ENCODE data around the gene SLC25A30.
"Not testable (repeated sequence)": the region's sequence is repeated elsewhere in the genome, so short reads cannot be mapped to it uniquely, and the experiment has no call there.

Gene SLC25A30

DNA sequence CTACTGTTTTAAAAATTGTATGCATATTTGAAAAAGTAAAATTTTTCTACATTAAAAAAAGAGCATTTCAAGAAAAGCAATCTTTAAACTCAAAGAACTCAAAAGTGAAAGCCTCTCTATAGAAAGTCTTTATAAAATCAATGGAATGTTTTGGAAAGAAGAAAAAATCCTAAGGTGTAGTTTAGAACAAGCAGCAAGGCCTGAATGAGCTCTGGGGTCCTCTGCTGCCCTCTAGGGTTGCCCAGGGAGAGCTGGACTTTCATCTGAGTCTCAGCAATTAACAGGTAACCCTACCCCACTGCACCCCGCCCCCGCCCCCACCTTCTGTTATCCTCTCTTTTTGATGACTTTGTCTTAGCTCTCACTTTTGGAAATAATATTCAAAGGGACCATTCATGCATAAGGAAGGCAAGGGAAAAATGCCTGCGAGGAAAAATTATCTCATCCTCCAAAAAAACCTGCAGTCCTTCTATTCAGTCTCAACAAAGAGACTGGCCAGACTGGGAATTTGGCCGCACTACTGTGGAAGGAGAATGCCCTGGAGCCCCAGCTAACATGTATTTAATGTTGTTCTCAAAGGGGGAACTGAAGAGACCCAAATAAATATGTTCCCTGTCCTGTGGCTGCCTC, 24.1 kb downstream of the SLC25A30 start:
- Histone ChIP-seq H3K4me3 (ENCODE audit: insufficient read depth, low read depth, low read length) (no peak overlapping the region), H3K36me3 (ENCODE audit: control insufficient read depth, insufficient read depth, low read length) (peaks cover 6% of the 10 kb centered on the region), H3K9me3 (ENCODE audit: control insufficient read depth, low read length) (no peaks in the 10 kb centered on the region), H3K4me1 (ENCODE audit: control insufficient read depth, insufficient read depth, low read length) (no peaks in the 10 kb centered on the region), H3K27ac (ENCODE audit: insufficient read depth, low read depth, low read length, poor library complexity, severe bottlenecking) (no peak overlapping the region), H3K27me3 (ENCODE audit: control insufficient read depth, insufficient read depth, low read length, poor library complexity, severe bottlenecking) (no peaks in the 10 kb centered on the region)
- WGBS, 2 experiments, result 36 to 55% methylated on average over 2 to 4 of the region's 4 CpGs

- Histone ChIP-seq H3K4me1 (ENCODE audit: control insufficient read depth, insufficient read depth, low read length) (no peaks in the 10 kb centered on the region), H3K27ac (ENCODE audit: insufficient read depth, low read depth, low read length, poor library complexity, severe bottlenecking) (no peak overlapping the region), H3K27me3 (ENCODE audit: control insufficient read depth, insufficient read depth, low read length, poor library complexity, severe bottlenecking) (no peaks in the 10 kb centered on the region), H3K9me3 (ENCODE audit: control insufficient read depth, low read length) (no peaks in the 10 kb centered on the region), H3K4me3 (ENCODE audit: insufficient read depth, low read depth, low read length) (no peak overlapping the region), H3K36me3 (ENCODE audit: control insufficient read depth, insufficient read depth, low read length) (peaks cover 6% of the 10 kb centered on the region)
- 86 to 92% methylated on average over 4 of the region's 5 CpGs for WGBS, 2 experiments
Observed at GRCh38 chr13:45392811-45393210, 25.4 kb downstream of the SLC25A30 start.

DNA sequence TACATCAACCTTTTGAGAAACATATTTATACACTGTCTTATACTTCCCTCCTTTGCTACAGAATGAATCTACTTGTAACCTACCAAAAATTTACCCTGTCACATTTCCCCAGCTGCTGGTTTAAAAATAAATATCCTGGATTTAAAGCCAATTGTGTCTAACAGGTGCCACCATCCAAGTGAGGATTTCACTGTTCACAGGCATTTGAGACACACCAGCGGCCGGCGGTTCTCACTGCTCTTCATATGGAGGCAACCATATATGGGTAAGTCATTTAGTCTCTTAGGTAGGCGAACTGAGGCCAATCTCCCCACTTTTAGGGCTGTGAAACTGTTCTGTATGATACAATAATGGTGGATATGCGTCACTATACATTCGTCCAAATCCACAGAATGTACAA, 26.2 kb downstream of the SLC25A30 start:
- WGBS, 2 experiments, result 82 to 87% methylated on average over 6 of the region's 6 CpGs
- H3K4me1 ChIP-seq (ENCODE audit: control insufficient read depth, insufficient read depth, low read length), result no peaks in the 10 kb centered on the region
- H3K27ac ChIP-seq (ENCODE audit: insufficient read depth, low read depth, low read length, poor library complexity, severe bottlenecking), result no peak overlapping the region

DNA sequence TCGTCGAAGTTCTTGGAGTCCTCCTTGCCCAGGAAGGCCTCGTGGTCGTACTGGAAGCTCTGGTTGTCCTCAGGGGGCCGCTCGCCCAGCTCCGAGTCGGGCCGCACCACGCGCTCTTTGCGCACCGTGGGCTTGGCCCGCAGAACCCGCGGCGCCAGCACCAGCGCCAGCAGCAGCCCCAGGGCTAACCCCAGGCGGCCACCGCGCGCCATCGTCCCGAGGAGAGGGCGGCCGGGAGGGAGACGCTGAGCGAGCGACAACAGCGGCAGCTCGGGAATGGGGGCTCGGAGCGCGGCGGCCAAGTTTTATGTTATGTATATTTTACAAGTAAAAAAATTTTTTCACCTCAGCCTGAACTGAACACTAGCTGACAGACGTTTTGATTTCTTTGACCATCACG, 27.0 kb downstream of the SLC25A30 start:
- WGBS, 2 experiments, result 95% methylated on average over 25 to 34 of the region's 37 CpGs
- H3K36me3 ChIP-seq (ENCODE audit: control insufficient read depth, insufficient read depth, low read length); H3K4me1 ChIP-seq (ENCODE audit: control insufficient read depth, insufficient read depth, low read length); H3K27me3 ChIP-seq (ENCODE audit: control insufficient read depth, insufficient read depth, low read length, poor library complexity, severe bottlenecking); H3K9me3 ChIP-seq (ENCODE audit: control insufficient read depth, low read length); H3K4me3 ChIP-seq (ENCODE audit: insufficient read depth, low read depth, low read length); H3K27ac ChIP-seq (ENCODE audit: insufficient read depth, low read depth, low read length, poor library complexity, severe bottlenecking): not testable (repeated sequence)

More for the DNA sequence above, 26.2 kb downstream of the SLC25A30 start:
- no peaks in the 10 kb centered on the region for H3K9me3 ChIP-seq (ENCODE audit: control insufficient read depth, low read length)
- H3K4me3 ChIP-seq (ENCODE audit: insufficient read depth, low read depth, low read length), result no peak overlapping the region
- peaks cover 9% of the 10 kb centered on the region for H3K36me3 ChIP-seq (ENCODE audit: control insufficient read depth, insufficient read depth, low read length)
- no peaks in the 10 kb centered on the region for H3K27me3 ChIP-seq (ENCODE audit: control insufficient read depth, insufficient read depth, low read length, poor library complexity, severe bottlenecking)

- 91 to 93% methylated on average over 7 of the region's 9 CpGs for WGBS, 2 experiments
- not testable (repeated sequence) for H3K9me3 ChIP-seq (ENCODE audit: control insufficient read depth, low read length); H3K27me3 ChIP-seq (ENCODE audit: control insufficient read depth, insufficient read depth, low read length, poor library complexity, severe bottlenecking); H3K27ac ChIP-seq (ENCODE audit: insufficient read depth, low read depth, low read length, poor library complexity, severe bottlenecking); H3K4me3 ChIP-seq (ENCODE audit: insufficient read depth, low read depth, low read length); H3K36me3 ChIP-seq (ENCODE audit: control insufficient read depth, insufficient read depth, low read length); H3K4me1 ChIP-seq (ENCODE audit: control insufficient read depth, insufficient read depth, low read length)
Observed at GRCh38 chr13:45390348-45390747, 27.8 kb downstream of the SLC25A30 start.

DNA sequence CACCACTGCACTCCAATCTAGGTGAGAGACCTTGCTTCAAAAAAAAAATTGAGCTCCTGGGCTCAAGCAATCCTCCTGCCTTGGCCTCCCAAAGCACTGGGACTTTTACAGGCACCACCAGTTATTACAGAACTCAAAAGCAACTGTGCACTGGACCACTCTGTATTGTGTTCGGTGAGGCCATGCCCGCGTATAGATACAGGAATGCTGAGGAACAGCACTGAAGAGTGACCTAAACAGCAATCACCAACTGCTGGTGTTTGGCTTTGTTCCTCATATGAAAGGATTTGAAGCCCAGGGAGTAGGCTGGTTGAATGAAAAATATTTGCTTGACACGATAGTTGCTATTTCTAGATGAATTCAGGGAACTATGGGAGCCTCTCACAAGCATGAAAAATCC, 29.5 kb downstream of the SLC25A30 start:
- WGBS, 2 experiments, result 93 to 98% methylated on average over 4 of the region's 4 CpGs
- Histone ChIP-seq H3K4me1 (ENCODE audit: control insufficient read depth, insufficient read depth, low read length) (no peaks in the 10 kb centered on the region), H3K27me3 (ENCODE audit: control insufficient read depth, insufficient read depth, low read length, poor library complexity, severe bottlenecking) (no peaks in the 10 kb centered on the region), H3K36me3 (ENCODE audit: control insufficient read depth, insufficient read depth, low read length) (peaks cover 12% of the 10 kb centered on the region), H3K4me3 (ENCODE audit: insufficient read depth, low read depth, low read length) (no peak overlapping the region), H3K9me3 (ENCODE audit: control insufficient read depth, low read length) (no peaks in the 10 kb centered on the region), H3K27ac (ENCODE audit: insufficient read depth, low read depth, low read length, poor library complexity, severe bottlenecking) (no peak overlapping the region)

DNA sequence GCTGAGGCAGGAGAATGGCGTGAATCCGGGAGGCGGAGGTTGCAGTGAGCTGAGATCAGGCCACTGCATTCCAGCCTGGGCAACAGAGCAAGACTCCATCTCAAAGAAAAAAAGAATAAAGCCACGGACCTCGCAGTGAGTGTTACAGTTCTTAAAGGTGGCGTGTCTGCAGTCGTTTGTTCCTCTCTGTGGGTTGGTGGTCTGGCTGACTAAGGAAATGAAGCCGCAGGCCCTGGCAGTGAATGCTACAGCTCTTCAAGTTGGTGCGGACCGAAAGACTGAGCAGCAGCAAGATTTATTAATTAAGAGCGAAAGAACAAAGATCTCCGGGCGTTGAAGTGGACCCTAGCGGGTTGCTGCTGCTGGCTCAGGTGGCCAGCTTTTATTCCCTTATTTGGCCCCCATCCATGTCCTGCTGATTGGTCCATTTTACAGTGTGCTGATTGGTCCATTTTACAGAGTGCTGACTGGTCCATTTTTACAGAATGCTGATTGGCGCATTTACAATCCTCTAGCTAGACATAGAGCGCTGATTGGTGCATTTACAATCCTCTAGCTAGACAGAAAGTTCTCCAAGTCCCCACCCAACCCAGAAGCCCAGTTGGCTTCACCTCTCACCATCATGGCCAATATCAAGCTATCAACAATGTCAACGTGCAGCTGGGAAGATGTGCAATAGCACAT, 31.1 kb downstream of the SLC25A30 start:
- H3K36me3 ChIP-seq (ENCODE audit: control insufficient read depth, insufficient read depth, low read length), result peaks cover 12% of the 10 kb centered on the region
- H3K27me3 ChIP-seq (ENCODE audit: control insufficient read depth, insufficient read depth, low read length, poor library complexity, severe bottlenecking); H3K4me3 ChIP-seq (ENCODE audit: insufficient read depth, low read depth, low read length); H3K4me1 ChIP-seq (ENCODE audit: control insufficient read depth, insufficient read depth, low read length); H3K27ac ChIP-seq (ENCODE audit: insufficient read depth, low read depth, low read length, poor library complexity, severe bottlenecking); H3K9me3 ChIP-seq (ENCODE audit: control insufficient read depth, low read length): not testable (repeated sequence)
- 92 to 93% methylated on average over 17 of the region's 17 CpGs for WGBS, 2 experiments

GRCh38 chr13:45385907-45386553, 32.1 kb downstream of the SLC25A30 start:
- Histone ChIP-seq H3K27me3 (ENCODE audit: control insufficient read depth, insufficient read depth, low read length, poor library complexity, severe bottlenecking) (no peaks in the 10 kb centered on the region), H3K36me3 (ENCODE audit: control insufficient read depth, insufficient read depth, low read length) (peaks cover 12% of the 10 kb centered on the region), H3K4me3 (ENCODE audit: insufficient read depth, low read depth, low read length) (no peak overlapping the region), H3K27ac (ENCODE audit: insufficient read depth, low read depth, low read length, poor library complexity, severe bottlenecking) (no peak overlapping the region), H3K4me1 (ENCODE audit: control insufficient read depth, insufficient read depth, low read length) (peaks cover 3% of the 10 kb centered on the region), H3K9me3 (ENCODE audit: control insufficient read depth, low read length) (no peaks in the 10 kb centered on the region)
- WGBS, 2 experiments, result 93 to 97% methylated on average over 5 of the region's 5 CpGs

GRCh38 chr13:45385320-45385719, 32.9 kb downstream of the SLC25A30 start:
- H3K4me3 ChIP-seq (ENCODE audit: insufficient read depth, low read depth, low read length), result no peak overlapping the region
- H3K27me3 ChIP-seq (ENCODE audit: control insufficient read depth, insufficient read depth, low read length, poor library complexity, severe bottlenecking), result no peaks in the 10 kb centered on the region
- peaks cover 12% of the 10 kb centered on the region for H3K36me3 ChIP-seq (ENCODE audit: control insufficient read depth, insufficient read depth, low read length)
- peaks cover 3% of the 10 kb centered on the region for H3K4me1 ChIP-seq (ENCODE audit: control insufficient read depth, insufficient read depth, low read length)
- 93 to 95% methylated on average over 5 of the region's 5 CpGs for WGBS, 2 experiments
- H3K27ac ChIP-seq (ENCODE audit: insufficient read depth, low read depth, low read length, poor library complexity, severe bottlenecking), result no peak overlapping the region
- no peaks in the 10 kb centered on the region for H3K9me3 ChIP-seq (ENCODE audit: control insufficient read depth, low read length)

- Histone ChIP-seq H3K36me3 (ENCODE audit: control insufficient read depth, insufficient read depth, low read length) (peaks cover 12% of the 10 kb centered on the region), H3K9me3 (ENCODE audit: control insufficient read depth, low read length) (no peaks in the 10 kb centered on the region), H3K27ac (ENCODE audit: insufficient read depth, low read depth, low read length, poor library complexity, severe bottlenecking) (no peak overlapping the region), H3K27me3 (ENCODE audit: control insufficient read depth, insufficient read depth, low read length, poor library complexity, severe bottlenecking) (no peaks in the 10 kb centered on the region), H3K4me3 (ENCODE audit: insufficient read depth, low read depth, low read length) (no peak overlapping the region), H3K4me1 (ENCODE audit: control insufficient read depth, insufficient read depth, low read length) (peaks cover 3% of the 10 kb centered on the region)
- WGBS, 2 experiments, result 97 to 100% methylated on average over 4 of the region's 4 CpGs
Observed at GRCh38 chr13:45384474-45385174, 33.5 kb downstream of the SLC25A30 start.

Data from ectodermal cell (in vitro differentiated cells).